Hypothalamus (tissue), 51 donors: ENCODE measurements around the gene COL6A1.
"Not testable (repeated sequence)": the region's sequence is repeated elsewhere in the genome, so short reads cannot be mapped to it uniquely, and the experiment has no call there.

Experiments
- DNase-seq, 51 donors: peaks; one replicate each; lab custom pipeline; 2025; lab: John Stamatoyannopoulos, UW

The COL6A1 gene

DNA sequence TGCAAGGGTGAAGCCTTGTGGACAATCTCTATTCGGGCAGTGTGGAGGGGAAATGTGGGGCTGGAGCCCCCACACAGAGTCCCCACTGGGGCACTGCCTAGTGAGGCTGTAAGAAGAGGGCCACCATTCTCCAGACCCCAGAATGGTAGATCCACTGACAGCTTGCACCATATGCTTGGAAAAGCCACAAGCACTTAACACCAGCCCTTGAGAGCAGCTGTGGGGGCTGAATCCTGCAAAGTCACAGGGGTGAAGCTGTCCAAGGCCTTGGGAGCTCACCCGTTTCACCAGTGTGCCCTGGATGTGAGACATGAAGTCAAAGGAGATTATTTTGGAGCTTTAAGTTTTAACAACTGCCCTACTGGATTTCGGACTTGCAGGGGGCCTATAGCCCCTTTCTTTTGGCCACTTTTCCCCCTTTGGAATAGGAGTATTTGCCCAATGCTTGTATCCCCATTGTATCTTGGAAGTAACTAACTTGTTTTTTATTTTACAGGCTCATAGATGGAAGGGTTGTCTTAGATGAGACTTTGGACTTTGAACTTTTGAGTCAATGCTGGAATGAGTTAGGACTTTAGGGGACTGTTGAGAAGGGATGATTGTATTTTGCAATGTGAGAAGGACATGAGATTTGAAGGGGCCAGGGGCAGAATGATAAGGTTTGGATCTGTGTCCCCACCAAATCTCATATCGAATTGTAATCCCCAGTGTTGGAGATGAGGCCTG is 16.3 kb upstream of the COL6A1 start:
- DNase-seq, result no peak

DNA sequence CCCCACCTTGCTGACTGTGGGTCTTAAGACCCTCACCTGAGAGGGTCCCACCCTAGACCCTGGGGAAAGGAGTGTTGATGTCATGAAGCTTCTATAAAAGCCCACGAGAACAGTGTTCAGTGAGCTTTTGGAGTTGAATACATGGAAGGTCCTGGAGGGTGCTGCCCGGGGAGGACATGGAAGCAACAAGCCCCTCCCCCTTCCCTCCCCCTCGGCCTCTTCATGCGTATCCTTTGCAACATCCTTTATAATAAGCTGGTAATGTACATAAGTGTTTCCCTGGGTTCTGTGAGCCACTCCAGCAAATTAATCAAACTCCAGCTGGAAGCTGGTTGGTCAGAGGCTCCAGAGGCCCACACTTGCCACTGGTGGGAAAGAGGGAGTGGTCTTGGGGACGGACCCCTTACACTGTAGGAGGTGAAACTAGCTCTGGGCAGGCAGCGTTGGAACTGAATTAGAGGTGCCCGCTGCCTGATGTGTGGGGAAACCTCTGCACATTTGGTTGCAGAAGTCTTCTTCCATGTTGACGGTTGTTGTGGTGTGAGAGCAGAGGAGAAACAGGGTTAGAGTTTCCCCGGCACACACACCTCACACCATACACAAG is 14.7 kb upstream of the COL6A1 start:
- DNase-seq, result no peak

DNA sequence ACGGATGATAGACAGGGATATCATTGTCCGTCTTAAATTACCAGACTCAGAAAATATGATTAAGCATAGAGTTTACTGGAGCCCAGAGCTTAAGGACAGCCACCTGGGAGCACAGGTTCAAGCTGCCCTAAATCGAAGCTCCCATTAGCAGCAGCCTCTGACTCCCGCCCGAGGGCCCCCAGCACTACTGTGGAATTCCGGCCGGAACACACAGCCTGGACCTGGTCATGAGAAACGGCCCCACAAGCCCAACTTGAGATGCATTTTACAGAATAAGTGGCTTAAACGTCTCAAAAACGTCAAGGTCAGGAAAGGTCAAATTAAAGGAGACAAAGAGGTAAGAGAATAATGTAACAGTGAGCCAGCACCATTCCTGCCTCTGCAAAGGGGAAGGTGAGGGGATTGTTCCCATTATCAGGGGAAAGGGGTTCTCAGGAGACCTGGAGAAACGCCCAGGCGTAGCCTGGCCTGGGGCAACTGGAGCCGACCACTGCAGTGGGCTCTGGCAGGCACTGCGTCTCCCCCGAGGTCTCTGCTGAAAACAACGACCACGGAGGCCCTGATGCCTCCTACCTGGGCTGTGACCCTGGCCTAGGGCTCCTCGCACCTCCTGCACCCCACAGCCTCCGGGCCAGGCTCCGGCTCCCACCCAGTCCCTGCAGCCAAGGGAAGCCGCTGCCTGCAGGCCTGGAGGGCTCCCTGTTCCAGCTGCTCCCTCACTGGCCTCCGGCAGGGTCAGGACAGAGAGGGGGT is 11.5 kb upstream of the COL6A1 start:
- no peak for DNase-seq

DNA sequence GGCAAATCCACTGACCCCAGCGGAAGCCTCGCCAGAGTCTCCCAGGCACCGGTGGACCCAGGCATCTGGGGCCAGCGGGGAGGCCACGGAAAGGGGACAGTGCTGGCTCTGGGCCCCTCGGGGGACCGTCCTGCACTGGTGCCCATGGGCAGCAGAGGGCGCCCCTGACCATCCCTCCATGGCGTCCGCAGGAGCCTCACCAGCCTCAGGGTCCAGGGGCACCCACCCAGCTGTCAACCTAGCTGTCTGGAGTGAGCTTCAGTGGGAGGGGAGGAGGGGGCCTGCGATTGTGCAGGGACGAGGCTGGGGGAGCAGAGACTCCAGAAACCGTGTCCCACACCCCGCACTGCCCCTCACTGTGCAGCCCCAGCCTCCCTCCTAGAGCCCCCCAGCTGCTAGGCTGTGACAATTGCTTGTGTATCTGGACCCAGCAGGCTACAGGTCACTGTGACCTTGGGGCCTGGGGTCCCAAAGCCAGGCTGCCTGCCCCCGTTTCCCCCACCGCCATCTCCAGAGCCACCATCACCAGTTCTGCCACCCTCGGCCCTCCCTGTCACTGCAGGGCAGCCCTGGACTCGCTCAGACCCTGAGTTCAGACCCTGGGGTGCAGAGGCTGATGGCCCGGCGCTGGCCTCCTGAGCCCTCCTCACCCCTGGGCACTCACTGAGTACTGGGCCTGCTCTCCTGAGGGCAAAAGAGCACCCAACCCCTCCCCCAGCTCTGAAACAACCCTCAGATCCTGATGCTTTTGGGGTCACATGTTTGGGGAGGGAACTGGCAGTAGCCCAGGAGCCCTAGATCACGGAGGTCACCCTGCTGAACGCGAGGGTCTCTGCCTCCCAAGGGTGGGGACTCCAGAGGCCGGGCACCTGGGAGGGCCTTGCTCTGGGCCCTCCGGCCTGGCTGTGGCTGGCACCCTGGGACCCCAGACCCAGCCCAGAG is 10.6 kb upstream of the COL6A1 start:
- DNase-seq, result peak in 13 of 51 donors; percentile 12 to 53 (median 25)

DNA sequence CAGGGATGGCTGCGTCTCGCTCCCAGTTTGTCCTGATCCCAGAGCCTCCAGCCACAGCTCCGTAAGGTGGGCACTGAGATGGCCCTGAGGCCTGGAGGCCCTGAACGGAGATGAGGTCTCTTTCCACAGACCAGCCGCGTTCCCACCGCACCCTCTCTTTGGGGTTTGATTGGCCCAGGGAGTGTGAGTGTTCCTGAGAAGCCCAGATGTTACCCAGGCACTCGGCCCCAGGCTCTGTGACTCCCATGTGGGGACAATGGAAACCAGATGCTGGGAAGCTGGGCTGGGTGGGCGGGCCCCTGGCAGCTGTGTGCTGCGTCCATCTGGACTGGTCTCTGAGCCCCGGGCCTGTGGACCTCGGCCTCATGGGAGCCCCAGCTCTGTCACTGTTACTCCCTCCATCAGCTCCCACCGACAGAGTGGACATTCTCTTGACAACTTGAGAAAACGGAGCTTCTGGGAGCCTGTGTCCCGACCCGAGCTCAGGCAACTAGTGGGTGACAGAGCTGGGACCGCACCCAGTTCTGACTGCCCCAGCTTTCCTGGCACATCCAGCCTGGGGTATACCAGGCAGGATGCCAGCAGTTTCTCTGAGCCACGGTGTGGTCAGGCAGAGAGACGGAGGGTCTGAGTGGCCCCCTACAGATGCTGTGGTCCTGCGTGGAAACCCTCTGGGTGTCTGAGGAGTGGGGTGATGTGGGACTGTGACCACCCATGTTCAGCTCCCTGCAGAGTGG is 9.8 kb upstream of the COL6A1 start:
- DNase-seq, result no peak

DNA sequence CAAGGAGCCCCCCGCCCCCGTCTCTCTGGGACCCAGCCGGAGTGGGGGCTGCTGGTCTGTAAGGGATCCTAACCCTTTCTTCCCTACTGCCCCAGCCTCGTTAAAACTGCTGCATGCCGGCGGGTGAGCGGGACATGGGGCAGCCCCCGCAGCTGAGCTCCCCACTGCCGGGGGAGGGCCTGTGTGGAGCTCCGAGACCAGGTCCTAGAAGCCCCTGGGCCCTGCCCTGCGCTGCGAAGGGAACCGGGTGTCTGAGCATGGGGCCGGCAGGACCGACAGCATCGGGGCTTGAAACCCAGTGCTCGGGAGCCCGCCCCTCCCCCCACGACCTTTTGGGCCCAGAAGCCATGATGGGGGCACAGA is 9.2 kb upstream of the COL6A1 start:
- no peak for DNase-seq

DNA sequence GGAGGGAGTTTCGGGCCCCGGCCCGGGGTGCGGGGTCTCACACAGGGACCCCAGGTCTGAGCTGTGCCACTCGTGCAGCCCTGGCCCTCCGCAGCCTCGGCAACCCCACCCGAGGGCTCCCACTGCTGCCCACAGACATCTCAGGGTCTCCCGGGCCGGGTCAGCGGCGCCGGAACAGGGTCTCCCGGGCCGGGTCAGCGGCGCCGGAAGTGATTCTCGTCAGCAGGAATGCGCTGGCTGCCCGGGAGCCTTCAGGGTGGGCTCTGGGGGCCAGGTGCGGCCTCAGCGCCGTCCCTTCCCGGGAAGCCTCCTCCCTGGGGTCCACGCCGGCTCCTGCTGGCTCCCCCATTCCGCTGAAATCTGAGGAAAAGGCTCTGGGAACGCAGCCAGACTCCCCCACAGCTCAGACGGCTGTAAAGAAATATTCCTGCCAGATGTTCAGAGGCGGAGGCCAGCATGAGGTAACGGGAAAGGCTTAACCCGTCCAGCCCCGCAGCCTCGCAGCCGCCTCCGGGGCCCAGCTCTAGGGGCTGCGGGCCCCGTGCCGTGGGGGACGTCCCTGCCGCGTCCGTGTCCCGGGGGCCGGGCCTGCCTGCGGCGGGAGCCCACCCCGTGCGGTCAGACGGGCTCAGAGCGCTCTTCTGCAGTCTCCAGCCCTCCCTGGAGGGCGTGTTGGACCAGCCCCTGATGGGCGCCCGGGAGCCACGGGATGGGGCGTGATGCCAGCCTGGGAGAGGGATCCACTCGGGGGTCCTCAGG is 8.7 kb upstream of the COL6A1 start:
- no peak for DNase-seq

DNA sequence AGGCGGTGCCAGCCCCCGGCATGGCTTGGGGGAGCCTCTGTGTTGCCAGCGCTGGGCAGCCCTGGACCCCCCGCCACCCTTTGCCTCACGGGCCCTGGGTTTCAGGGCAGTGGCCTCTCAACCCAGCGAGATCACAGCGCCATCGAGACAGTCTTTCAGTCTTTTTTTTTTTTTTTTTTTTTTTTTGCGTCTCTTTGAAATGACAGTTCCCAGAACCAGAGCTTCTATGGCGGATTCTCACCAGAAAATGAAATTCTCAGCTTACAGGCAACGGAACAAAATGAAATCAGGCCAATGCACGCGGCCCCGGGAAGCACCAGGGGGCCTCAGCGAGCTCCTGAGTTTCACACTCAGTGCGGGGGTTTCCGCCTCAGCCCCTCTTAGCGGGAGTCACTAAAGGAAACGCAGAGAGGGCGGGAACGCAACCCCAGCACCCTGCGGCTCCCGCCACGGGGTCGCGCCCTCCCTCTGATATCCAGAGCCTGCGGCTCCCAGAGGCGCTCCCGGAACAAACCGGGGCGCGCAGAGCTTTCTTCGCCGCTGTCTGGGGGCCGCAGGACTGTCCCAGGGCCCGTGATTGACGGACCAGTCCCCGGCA is 8.0 kb upstream of the COL6A1 start:
- peak in 19 of 51 donors; percentile 5 to 57 (median 38) for DNase-seq

DNA sequence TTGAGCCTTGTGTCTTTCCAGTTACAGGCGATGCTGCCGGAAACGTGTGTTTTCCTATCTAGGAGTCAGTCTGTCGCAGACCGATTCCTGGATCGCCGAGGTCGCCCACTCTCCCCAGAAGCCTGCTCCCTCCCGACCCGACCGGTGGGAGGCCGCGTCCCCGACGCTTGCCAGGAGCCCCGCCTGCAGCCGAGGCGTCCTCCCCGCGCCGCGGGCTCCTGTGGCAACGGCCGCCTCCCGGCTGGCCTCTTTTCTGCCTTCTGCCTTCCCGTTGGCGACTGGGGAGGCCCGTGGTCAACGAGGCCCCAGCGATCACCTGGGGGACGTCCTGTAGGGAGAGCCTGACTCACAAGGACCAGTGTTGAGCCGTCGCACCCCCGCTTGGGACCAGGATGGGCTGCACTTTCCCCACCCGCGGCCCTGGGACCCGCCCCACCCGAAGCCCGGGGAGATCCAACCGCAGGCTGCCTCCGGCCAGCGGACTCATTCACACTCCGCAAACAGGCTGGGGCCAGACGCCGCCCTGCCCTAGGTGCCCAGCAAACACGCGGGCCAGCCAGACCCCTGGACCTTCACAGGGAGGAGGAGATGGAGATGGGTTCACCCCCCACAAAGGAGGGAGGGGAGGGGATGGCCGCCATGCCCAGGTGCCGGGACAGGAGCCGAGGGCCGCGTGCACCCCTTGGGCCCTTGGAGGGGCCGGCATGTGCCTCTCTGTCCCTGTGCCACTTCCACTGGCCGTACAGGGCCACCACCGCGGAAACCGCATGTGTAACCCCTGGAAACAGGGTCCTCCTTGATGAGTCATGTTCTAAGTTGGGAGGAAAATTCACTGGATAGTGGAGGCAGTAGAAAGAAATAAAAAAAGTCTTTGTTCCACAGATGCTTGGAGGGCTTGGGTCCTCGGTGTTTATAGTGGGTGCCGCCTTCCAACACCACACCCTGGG is 7.2 kb upstream of the COL6A1 start:
- peak in 3 of 51 donors; percentile 41 to 62 (median 56) for DNase-seq

DNA sequence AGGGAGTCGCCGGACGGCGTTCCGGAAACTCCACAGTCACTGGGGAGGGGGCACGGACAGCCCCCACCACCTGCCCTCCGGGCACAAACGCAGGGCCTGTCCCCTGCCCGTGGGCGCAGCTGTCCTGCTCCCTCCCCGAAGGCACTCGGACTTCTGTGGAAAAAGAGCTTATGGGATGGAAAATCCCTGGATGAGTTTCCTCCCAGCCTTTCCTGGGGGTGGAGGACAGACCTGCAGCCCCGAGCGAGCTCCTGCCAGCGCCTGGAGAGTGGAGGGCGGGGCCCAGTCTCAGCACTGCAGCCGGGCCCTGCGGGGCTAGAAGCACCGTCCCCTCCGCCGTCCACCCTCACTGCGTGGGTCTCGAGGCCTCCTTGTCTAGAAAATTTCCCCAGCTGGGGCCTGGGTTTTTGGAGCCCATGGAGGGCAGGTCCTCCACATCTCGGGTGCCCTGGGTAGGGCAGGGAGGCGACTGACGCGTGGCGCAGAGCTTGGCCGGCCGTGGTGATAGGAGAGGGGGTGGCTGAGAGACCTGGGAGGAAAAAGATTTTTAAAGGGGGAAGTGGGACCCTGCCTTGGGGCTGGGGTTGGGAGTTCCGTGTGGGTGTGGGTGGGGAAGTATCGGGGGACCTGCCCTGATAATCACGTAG is 6.4 kb upstream of the COL6A1 start:
- no peak for DNase-seq

DNA sequence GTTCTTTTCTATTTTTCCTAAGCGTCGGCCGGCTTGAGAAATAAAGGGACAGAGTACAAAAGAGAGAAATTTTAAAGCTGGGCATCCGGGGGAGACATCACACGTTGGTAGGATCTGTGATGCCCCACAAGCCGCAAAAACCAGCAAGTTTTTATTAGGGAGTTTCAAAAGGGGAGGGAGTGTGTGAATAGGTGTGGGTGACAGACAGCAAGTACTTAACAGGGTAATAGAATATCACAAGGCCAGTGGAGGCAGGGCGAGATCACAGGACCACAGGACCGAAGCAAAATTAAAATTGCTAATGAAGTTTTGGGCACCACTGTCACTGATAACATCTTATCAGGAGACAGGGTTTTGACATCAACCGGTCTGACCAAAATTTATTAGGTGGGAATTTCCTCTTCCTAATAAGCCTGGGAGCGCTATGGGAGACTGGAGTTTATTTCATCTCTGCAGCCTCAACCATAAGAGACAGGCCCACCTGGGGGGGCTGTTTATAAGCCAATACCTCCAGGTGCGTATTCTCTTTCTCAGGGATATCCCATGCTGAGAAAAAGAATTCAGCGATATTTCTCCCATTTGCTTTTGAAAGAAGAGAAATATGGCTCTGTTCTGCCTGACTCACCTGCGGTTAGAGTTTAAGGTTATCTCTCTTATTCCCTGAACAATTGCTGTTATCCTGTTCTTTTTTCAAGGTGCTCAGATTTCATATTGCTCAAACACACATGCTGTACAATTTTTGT is 5.7 kb upstream of the COL6A1 start:
- not testable (repeated sequence) for DNase-seq

DNA sequence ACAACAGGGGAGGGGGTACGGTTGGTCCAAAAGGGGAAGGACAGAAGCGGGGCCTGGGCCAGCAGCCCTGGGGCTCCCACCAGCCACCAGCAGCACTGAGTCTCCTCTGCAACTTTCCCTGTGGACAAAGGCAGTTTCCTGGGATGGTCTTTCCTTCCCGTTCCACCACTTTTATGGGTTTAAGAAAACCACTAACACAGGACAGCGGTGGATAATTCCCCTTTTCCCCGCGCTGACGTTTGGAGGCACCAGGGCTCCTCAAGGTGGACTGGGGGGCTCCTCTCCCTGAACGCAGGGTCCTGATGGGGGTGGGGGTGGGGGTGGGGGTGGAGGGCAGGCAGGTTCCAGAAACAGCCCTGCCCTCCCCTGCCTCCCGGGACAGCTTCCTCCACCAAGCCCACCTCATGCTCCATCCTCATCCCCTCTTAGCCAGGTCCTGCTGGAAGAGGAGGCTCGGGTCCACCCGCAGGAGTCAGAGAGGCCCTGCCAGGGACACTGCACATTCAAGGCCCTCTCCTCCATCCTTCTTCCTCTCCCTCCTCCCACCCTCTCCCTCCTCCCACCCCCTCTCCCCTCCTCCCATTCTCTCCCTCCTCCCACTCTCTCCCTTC is 4.8 kb upstream of the COL6A1 start:
- no peak for DNase-seq

DNA sequence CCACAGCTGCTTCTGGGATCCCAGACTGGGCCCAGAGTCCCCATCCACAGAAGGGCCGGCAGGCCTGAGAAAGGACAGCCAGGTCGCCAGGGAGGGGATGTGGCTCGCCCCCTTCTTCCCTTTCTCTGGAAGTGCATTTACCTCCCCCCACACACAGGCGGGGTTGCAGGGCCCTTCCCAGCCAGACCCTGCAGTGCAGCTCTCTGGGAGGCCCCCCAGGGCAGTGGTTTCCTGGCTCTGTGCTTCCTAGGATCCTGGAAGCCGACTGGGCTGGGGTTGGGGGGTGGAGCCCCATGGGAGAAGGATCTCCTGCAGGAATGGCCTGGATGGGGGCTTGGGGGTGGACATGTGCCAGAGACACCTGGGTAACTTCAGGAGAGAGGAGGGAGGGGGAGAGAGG is 4.2 kb upstream of the COL6A1 start:
- DNase-seq, result no peak

DNA sequence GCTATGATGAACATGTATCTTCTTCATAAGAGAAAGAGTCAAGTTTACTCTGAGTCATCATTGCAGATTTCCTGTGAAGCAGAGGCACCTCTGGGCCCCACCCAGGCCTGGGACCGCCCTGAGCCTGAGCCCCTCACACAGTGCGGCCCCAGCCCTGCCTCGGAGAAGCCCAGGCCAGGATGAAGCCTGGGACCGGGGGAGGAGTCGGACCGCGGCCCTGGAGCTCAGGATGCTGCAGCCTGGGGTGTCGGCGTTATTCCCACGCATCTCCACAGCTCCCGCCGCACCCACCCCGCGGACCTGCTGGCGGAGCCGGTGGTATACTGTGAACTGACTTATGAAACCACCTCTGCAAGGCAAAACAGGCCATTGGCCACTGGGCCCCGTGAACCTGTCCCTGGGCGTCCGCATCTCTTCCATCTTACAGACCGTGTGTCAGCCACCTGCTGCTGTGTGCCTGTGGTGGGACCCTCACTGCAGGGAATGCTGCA is 2.4 kb upstream of the COL6A1 start:
- DNase-seq, result no peak

DNA sequence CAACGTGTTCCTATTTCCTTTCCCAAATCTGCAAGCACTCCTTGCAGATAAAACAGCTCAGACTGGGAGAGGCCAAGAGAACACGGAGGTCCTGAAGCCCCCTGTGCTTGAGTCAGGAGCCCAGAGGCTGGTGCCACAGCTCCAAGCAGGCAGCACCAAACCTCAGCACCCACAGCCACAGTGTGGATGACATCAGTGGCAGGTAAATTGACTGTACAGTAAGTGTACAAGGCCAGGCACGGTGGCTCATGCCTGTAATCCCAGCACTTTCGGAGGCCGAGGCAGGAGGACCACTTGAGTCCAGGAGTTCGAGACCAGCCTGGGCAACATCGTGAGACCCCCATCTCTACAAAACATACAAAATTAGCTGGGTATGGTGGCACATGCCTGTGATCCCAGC is 1.9 kb upstream of the COL6A1 start:
- DNase-seq, result no peak

DNA sequence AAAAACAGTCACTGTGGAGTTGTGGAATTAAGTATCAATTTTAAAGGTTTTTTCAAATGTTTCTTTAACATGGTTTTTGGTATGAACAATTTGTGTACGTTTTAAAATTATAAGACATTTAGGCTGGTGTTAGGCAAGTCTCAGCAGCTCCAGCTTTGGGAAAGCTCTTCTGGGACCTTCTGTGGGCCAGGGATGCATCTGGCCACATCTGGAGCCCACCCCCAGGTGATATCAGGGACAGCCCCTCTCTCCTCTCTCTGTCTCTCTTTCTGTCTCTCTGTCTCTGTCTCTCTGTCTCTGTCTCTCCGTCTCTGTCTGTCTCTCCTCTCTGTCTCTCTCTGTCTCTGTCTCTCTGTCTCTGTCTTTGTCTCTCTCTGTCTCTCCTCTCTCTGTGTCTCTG is 1.3 kb upstream of the COL6A1 start:
- DNase-seq, result no peak
